Measurements from ENCODE around the gene TBL1X. TPM values are rescaled to one million over a fixed set of nuclear protein-coding genes. Genes with fewer than 3 reads are reported as not detected.

The TBL1X gene
- total RNA-seq, 1 donor from 2014 or later: 26.4 TPM

GRCh38 chrX:9466736-9467135 is 1.9 kb downstream of the TBL1X start:
- peak overlapping the region; percentile 57 for H3K9ac ChIP-seq (ENCODE audit: low read length)
- peak overlapping the region; percentile 87 for H3K4me3 Mint-ChIP-seq (ENCODE audit: unreplicated experiment)
- H3K27me3 ChIP-seq (ENCODE audit: insufficient read depth, low read length): no peaks in the 10 kb centered on the region
- H3K4me2 ChIP-seq (ENCODE audit: low read length): peak overlapping the region; percentile 83
- no peaks in the 10 kb centered on the region for H3K9me3 ChIP-seq (ENCODE audit: insufficient read depth, low read depth, low read length)
- no peak overlapping the region for H3K27ac Mint-ChIP-seq (ENCODE audit: unreplicated experiment)
- H4K20me1 ChIP-seq (ENCODE audit: insufficient read depth, low read length): peaks cover 23% of the 10 kb centered on the region
- no peaks in the 10 kb centered on the region for H3K9me3 Mint-ChIP-seq (ENCODE audit: unreplicated experiment)
- no peaks in the 10 kb centered on the region for H3K36me3 Mint-ChIP-seq (ENCODE audit: low read depth, unreplicated experiment)
- H3K27me3 Mint-ChIP-seq (ENCODE audit: low read depth, unreplicated experiment): no peaks in the 10 kb centered on the region
- no peak overlapping the region for H2AFZ ChIP-seq (ENCODE audit: low read depth, low read length)
- H3K79me2 ChIP-seq (ENCODE audit: insufficient read depth, low read length): peaks cover 39% of the 10 kb centered on the region
- FAIRE-seq: peak; percentile 65
- no peak for DNase-seq (ENCODE audit: low read depth)
- H3K27ac ChIP-seq (ENCODE audit: low read depth, low read length): no peak overlapping the region
- no peak for TF ChIP-seq EZH2 (IDR thresholded peaks at IDR 0.05; ENCODE audit: insufficient read depth, low read length)
- TF ChIP-seq CTCF (IDR thresholded peaks at IDR 0.05; ENCODE audit: insufficient read depth, low read depth, low read length): no peak
- peaks cover 22% of the 10 kb centered on the region for H3K4me1 ChIP-seq (ENCODE audit: insufficient read depth, low read length)
- H3K36me3 ChIP-seq (ENCODE audit: insufficient read depth, low read length): no peaks in the 10 kb centered on the region
- peaks cover 10% of the 10 kb centered on the region for H3K4me1 Mint-ChIP-seq (ENCODE audit: low read depth, unreplicated experiment)
- peak overlapping the region; percentile 58 for H3K4me3 ChIP-seq (ENCODE audit: insufficient read depth, low read depth, low read length)

DNA sequence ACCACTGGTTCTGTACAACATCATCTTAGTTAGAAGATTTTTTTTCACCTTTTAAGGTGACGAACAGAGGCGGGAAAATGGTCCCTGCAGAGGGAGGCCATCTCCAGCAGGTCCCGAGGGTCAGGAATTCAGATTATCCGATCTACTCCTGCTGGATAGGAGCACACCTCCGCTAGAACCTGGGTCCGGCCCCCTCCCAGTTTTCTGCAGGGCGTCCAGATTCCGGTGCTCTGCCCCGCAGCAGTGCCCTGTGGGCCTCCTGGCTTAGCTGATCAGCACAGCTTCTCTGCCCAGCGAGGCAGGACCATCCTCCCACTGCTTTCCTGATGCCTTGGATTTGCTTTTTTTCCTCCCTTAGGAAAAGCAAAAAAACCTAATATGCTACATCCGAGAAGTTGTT is 2.3 kb downstream of the TBL1X start:
- no peak overlapping the region for H3K27ac ChIP-seq (ENCODE audit: low read depth, low read length)

More for the DNA sequence above, 2.3 kb downstream of the TBL1X start:
- H3K4me3 ChIP-seq (ENCODE audit: insufficient read depth, low read depth, low read length): peak overlapping the region; percentile 58
- no peak for DNase-seq (ENCODE audit: low read depth)
- H2AFZ ChIP-seq (ENCODE audit: low read depth, low read length): no peak overlapping the region
- H3K36me3 Mint-ChIP-seq (ENCODE audit: low read depth, unreplicated experiment): no peaks in the 10 kb centered on the region
- H3K9ac ChIP-seq (ENCODE audit: low read length): peak overlapping the region; percentile 57
- no peak for FAIRE-seq
- H3K4me1 ChIP-seq (ENCODE audit: insufficient read depth, low read length): peaks cover 24% of the 10 kb centered on the region
- no peaks in the 10 kb centered on the region for H3K27me3 ChIP-seq (ENCODE audit: insufficient read depth, low read length)
- no peaks in the 10 kb centered on the region for H3K36me3 ChIP-seq (ENCODE audit: insufficient read depth, low read length)
- H3K79me2 ChIP-seq (ENCODE audit: insufficient read depth, low read length): peaks cover 43% of the 10 kb centered on the region
- peak overlapping the region; percentile 87 for H3K4me3 Mint-ChIP-seq (ENCODE audit: unreplicated experiment)
- H3K4me2 ChIP-seq (ENCODE audit: low read length): peak overlapping the region; percentile 83
- H3K9me3 Mint-ChIP-seq (ENCODE audit: unreplicated experiment): no peaks in the 10 kb centered on the region
- TF ChIP-seq EZH2 (IDR thresholded peaks at IDR 0.05; ENCODE audit: insufficient read depth, low read length) (no peak), CTCF (IDR thresholded peaks at IDR 0.05; ENCODE audit: insufficient read depth, low read depth, low read length) (no peak)
- peaks cover 7% of the 10 kb centered on the region for H3K4me1 Mint-ChIP-seq (ENCODE audit: low read depth, unreplicated experiment)
- H4K20me1 ChIP-seq (ENCODE audit: insufficient read depth, low read length): peaks cover 23% of the 10 kb centered on the region
- H3K27ac Mint-ChIP-seq (ENCODE audit: unreplicated experiment): no peak overlapping the region
- no peaks in the 10 kb centered on the region for H3K9me3 ChIP-seq (ENCODE audit: insufficient read depth, low read depth, low read length)
- H3K27me3 Mint-ChIP-seq (ENCODE audit: low read depth, unreplicated experiment): no peaks in the 10 kb centered on the region

Data from astrocyte (in vitro differentiated cells and primary cell).